Measurements from ENCODE around the gene HRK. TPM values are rescaled to one million over a fixed set of nuclear protein-coding genes. Genes with fewer than 3 reads are reported as not detected.

The HRK gene
- total RNA-seq, 1 experiment from 2014 or later = 2.6 TPM

GRCh38 chr12:116864371-116865160 lies 16.7 kb downstream of the HRK start:
- peak overlapping the region in 1 of 3 experiments; percentile 42; a peak in 1 of 7 replicates for H3K27ac Mint-ChIP-seq
- H2BK15ac ChIP-seq (ENCODE audit: low read depth, low read length) = no peak overlapping the region
- no peak overlapping the region for H3K23ac ChIP-seq (ENCODE audit: insufficient read length, low read depth, low read length)
- no peak for DNase-seq
- H4K5ac ChIP-seq (ENCODE audit: insufficient read length, low read depth, low read length) = no peak overlapping the region
- H4K91ac ChIP-seq (ENCODE audit: insufficient read length, low read depth, low read length) = no peak overlapping the region
- no peak overlapping the region for H2AK5ac ChIP-seq (ENCODE audit: insufficient read length, low read length)
- H3K27me3 ChIP-seq (ENCODE audit: insufficient read depth, low read length) = no peaks in the 10 kb centered on the region
- no peaks in the 10 kb centered on the region for H3K23me2 ChIP-seq (ENCODE audit: insufficient read length, low read depth, low read length, poor library complexity, severe bottlenecking)
- H4K8ac ChIP-seq (replicated peaks; ENCODE audit: insufficient read length, low read depth, low read length) = no peak overlapping the region
- H3K9me3 ChIP-seq (ENCODE audit: control insufficient read depth, low read depth, low read length) = no peaks in the 10 kb centered on the region
- no peak overlapping the region for H3K14ac ChIP-seq (ENCODE audit: insufficient read depth, low read length)
- no peak overlapping the region for H2BK20ac ChIP-seq (ENCODE audit: low read depth, low read length, poor library complexity, severe bottlenecking)
- H3K36me3 Mint-ChIP-seq (ENCODE audit: insufficient read depth in 1 of 3, low read depth in 3 of 3) = no peaks in the 10 kb centered on the region; a peak in 1 of 7 replicates
- H3K18ac ChIP-seq (ENCODE audit: insufficient read length, low read depth, low read length) = no peak overlapping the region
- no peak overlapping the region for H3T11ph ChIP-seq (ENCODE audit: low read length)
- no peaks in the 10 kb centered on the region for H3K9me3 Mint-ChIP-seq
- H3K4me1 Mint-ChIP-seq = peaks cover 4 to 7% of the 10 kb centered on the region in 2 experiments
- no peaks in the 10 kb centered on the region for H3K79me2 ChIP-seq (ENCODE audit: insufficient read depth, low read length)
- H4K20me1 ChIP-seq (ENCODE audit: control insufficient read depth, insufficient read depth, insufficient read length) = no peaks in the 10 kb centered on the region
- H2BK5ac ChIP-seq (ENCODE audit: insufficient read length, low read length) = no peak overlapping the region
- H3K27ac ChIP-seq (ENCODE audit: insufficient read length, low read depth, low read length) = no peak overlapping the region
- H2AFZ ChIP-seq (ENCODE audit: low read length) = no peak overlapping the region
- TF ChIP-seq CTCF (conservative IDR thresholded peaks at IDR 0.05) = no peak
- H2BK12ac ChIP-seq (ENCODE audit: insufficient read length, low read depth, low read length) = no peak overlapping the region
- no peak overlapping the region for H2BK120ac ChIP-seq (ENCODE audit: low read depth, low read length, poor library complexity, severe bottlenecking)
- no CpG with 5 or more reads among the region's 13 CpGs for WGBS (ENCODE audit: extremely low coverage, insufficient read length, low lambda C conversion rate)
- no peak overlapping the region for H3K4me2 ChIP-seq (ENCODE audit: insufficient read depth, insufficient read length, low read length)
- H3K9ac ChIP-seq (ENCODE audit: extremely low read depth, insufficient read length, low read length) = no peak overlapping the region
- no peaks in the 10 kb centered on the region for H3K4me1 ChIP-seq (ENCODE audit: insufficient read depth, low read length)
- H3K79me1 ChIP-seq (ENCODE audit: insufficient read depth, low read depth, low read length, poor library complexity, severe bottlenecking) = no peaks in the 10 kb centered on the region
- H3K4me3 Mint-ChIP-seq = no peak overlapping the region
- H3K4ac ChIP-seq (ENCODE audit: low read depth, low read length) = no peak overlapping the region
- no peaks in the 10 kb centered on the region; the same call in 1 of the 2 replicates for H3K27me3 Mint-ChIP-seq (ENCODE audit: low read depth)
- H3K56ac ChIP-seq (ENCODE audit: insufficient read length, low read depth, low read length) = no peak overlapping the region
